Liver (tissue), 3 donors: ENCODE data around the gene NTM.

Experiments
- ATF3 ChIP-seq: IDR thresholded peaks from 2 replicates; pipeline ENCODE4 v1.6.1; 2016; ENCODE audit warnings: antibody characterized with exemption
- CTCF ChIP-seq: fragments of 150-350 bp; IDR thresholded peaks from 2 replicates; pipeline ENCODE4 v1.5.1; 2017; ENCODE audit warnings: improper control_type of control experiment, low read depth, low read length; ENCODE audit not compliant: missing input control
- EGR1 ChIP-seq, 2 donors: IDR thresholded peaks; 2 replicates each; pipeline ENCODE4 v1.6.1; 2016 to 2018; ENCODE audit warnings: antibody characterized with exemption in 2 of 2, low read depth in 2 of 2
- GABPA ChIP-seq, 2 donors: IDR thresholded peaks in 1 of 2; conservative IDR thresholded peaks in 1 of 2; 2 replicates each; pipeline ENCODE4 v1.6.1; 2016; ENCODE audit warnings: antibody characterized with exemption in 2 of 2, mild to moderate bottlenecking in 1 of 2, moderate library complexity in 1 of 2
- HNF4A ChIP-seq, 2 donors: conservative IDR thresholded peaks; 2 replicates each; pipeline ENCODE4 v1.6.1; 2016; ENCODE audit warnings: antibody characterized with exemption in 2 of 2, mild to moderate bottlenecking in 2 of 2
- JUND ChIP-seq, 2 donors: IDR thresholded peaks; 2 replicates each; pipeline ENCODE4 v1.6.1; 2016; ENCODE audit warnings: antibody characterized with exemption in 2 of 2
- MAX ChIP-seq: IDR thresholded peaks from 2 replicates; pipeline ENCODE4 v1.6.1; 2016; ENCODE audit warnings: antibody characterized with exemption
- RAD21 ChIP-seq, 2 donors: IDR thresholded peaks; 2 replicates each; pipeline ENCODE4 v1.6.1; 2016; ENCODE audit warnings: antibody characterized with exemption in 2 of 2, mild to moderate bottlenecking in 2 of 2
- REST ChIP-seq: IDR thresholded peaks from 2 replicates; pipeline ENCODE4 v1.6.1; 2016; ENCODE audit warnings: antibody characterized with exemption, mild to moderate bottlenecking
- RXRA ChIP-seq, 2 donors: IDR thresholded peaks; 2 replicates each; pipeline ENCODE4 v1.6.1; 2017 to 2018; ENCODE audit warnings: antibody characterized with exemption in 2 of 2, mild to moderate bottlenecking in 1 of 2
- SP1 ChIP-seq: IDR thresholded peaks from 2 replicates; pipeline ENCODE4 v1.6.1; 2018; ENCODE audit warnings: antibody characterized with exemption, mild to moderate bottlenecking
- TAF1 ChIP-seq: conservative IDR thresholded peaks from 2 replicates; pipeline ENCODE4 v1.6.1; 2016; ENCODE audit warnings: antibody characterized with exemption, mild to moderate bottlenecking
- YY1 ChIP-seq: IDR thresholded peaks from 2 replicates; pipeline ENCODE4 v1.6.1; 2016; ENCODE audit warnings: antibody characterized with exemption, mild to moderate bottlenecking
- ZBTB33 ChIP-seq: IDR thresholded peaks from 2 replicates; pipeline ENCODE4 v1.6.1; 2016; ENCODE audit warnings: antibody characterized with exemption
- donor health status: healthy.
- donor health status: healthy.

- TF ChIP-seq CTCF (no peak), REST (no peak), ZBTB33 (no peak), TAF1 (no peak), RXRA (IDR thresholded peaks at IDR 0.05) (no peak), GABPA (IDR thresholded peaks at IDR 0.05 in 1 of 2, conservative IDR thresholded peaks at IDR 0.05 in 1 of 2) (no peak), RAD21 (IDR thresholded peaks at IDR 0.05) (no peak), JUND (IDR thresholded peaks at IDR 0.05) (no peak), ATF3 (no peak), MAX (no peak), YY1 (no peak), EGR1 (IDR thresholded peaks at IDR 0.05; ENCODE audit: low read depth in 2 of 2) (no peak), SP1 (no peak), HNF4A (conservative IDR thresholded peaks at IDR 0.05) (no peak)
Observed at GRCh38 chr11:131666617-131667016, 296.2 kb downstream of the NTM start.
